ENCODE results near the gene RNF31. TPM values are rescaled to one million over a fixed set of nuclear protein-coding genes. Genes with fewer than 3 reads are reported as not detected.
A peak's percentile ranks its signal among the peaks of the same experiment; 100 is the strongest.

The RNF31 gene
- 48.6 TPM for total RNA-seq (2021; ENCODE audit: unreplicated experiment)
- polyA plus RNA-seq (2012; ENCODE audit: insufficient read length), result 35.4 TPM
- Bru-seq, nascent RNA, result percentile 66 among the genes with signal in this experiment
- percentile 82 among the genes with signal in this experiment for BruChase-seq, experiment 1, labeled RNA remaining after a 2-hour chase
- percentile 77 among the genes with signal in this experiment for BruChase-seq, experiment 2, labeled RNA remaining after a 6-hour chase
- long read RNA-seq, transcript RNF31-201 (21 exons, 3,627 nt), result major isoform, 7 of 39 reads
- long read RNA-seq, partial matches to known transcripts, result 20 of 39 reads
- long read RNA-seq, other reads (novel, unspliced or antisense), result 11 of 39 reads

GRCh38 chr14:24146978-24147760 is at the start of gene RNF31:
Gene RNF31 (plus strand): TSS chr14:24147498. CDS start chr14:24147699, 201 bp downstream.
- ChIA-PET POLR2A (interaction anchor here (0.9 to 1.0 kb wide), 2 partner anchors 10 to 33 kb away, joined by 3 to 5 read pairs; partner anchors contain the start of genes DCAF11 and NRL), CTCF (interaction anchor here (1.4 kb wide), 1 partner anchor 38 kb away, joined by 3 read pairs; no protein-coding TSS in a partner anchor)
- intact Hi-C loops (cut with micrococcal nuclease; ENCODE audit: unreplicated experiment), result no loop called here
- TF ChIP-seq POLR2AphosphoS5 (IDR thresholded peaks at IDR 0.05; ENCODE audit: low read depth, low read length) (peak; percentile 50; the same call in 1 of the 2 replicates), REST (IDR thresholded peaks at IDR 0.05; ENCODE audit: insufficient read depth in 1 of 2, low read depth in 2 of 2, low read length in 1 of 2) (no peak)
- Histone ChIP-seq H3K4me3 (ENCODE audit: low read depth in 2 of 2, low read length in 2 of 2) (peak within 1 kb of the TSS; percentile 87 to 96), H3K27me3 (ENCODE audit: control insufficient read depth, insufficient read depth, low read length) (no peaks in the 10 kb centered on the region), H3K4me1 (ENCODE audit: control insufficient read depth, insufficient read depth, low read length) (peaks cover 6% of the 10 kb centered on the region; the same call in 1 of the 2 replicates), H3K9me3 (ENCODE audit: control insufficient read depth, insufficient read depth, low read depth, low read length) (no peaks in the 10 kb centered on the region), H3K27ac (ENCODE audit: low read length) (peak within 1 kb of the TSS; percentile 94), H3K36me3 (ENCODE audit: control insufficient read depth, insufficient read depth, low read length) (peaks cover 3% of the 10 kb centered on the region)
- ATAC-seq (peak; percentile 93), DNase-seq (ENCODE audit: low read depth, low spot score) (peak; percentile 81)
- no TSS peak for BruUV-seq (replicated peaks)
- in situ Hi-C loops (cut with HindIII; ENCODE audit: low pct_unique_long_range_greater_than_20kb, low sequenced_read_pairs), result no loop called here

- BruUV-seq (replicated peaks), result no TSS peak
- no peak for TF ChIP-seq SIN3A (IDR thresholded peaks at IDR 0.05; ENCODE audit: borderline replicate concordance, insufficient read depth, low read depth, low read length)
- no peak for TF ChIP-seq CTCF (IDR thresholded peaks at IDR 0.05)
- TF ChIP-seq TCF7L2 (IDR thresholded peaks at IDR 0.05; ENCODE audit: low read depth, low read length), result no peak
- no peak for TF ChIP-seq REST (IDR thresholded peaks at IDR 0.05; ENCODE audit: insufficient read depth in 1 of 2, low read depth in 2 of 2, low read length in 1 of 2)
- no peak for TF ChIP-seq POLR2AphosphoS5 (IDR thresholded peaks at IDR 0.05; ENCODE audit: low read depth, low read length)
- no peaks in the 10 kb centered on the region for H3K9me3 ChIP-seq (ENCODE audit: control insufficient read depth, insufficient read depth, low read depth, low read length)
- H3K4me3 ChIP-seq (ENCODE audit: low read depth in 2 of 2, low read length in 2 of 2), result no peak overlapping the region
- H3K27me3 ChIP-seq (ENCODE audit: control insufficient read depth, insufficient read depth, low read length), result no peaks in the 10 kb centered on the region
- ChIA-PET CTCF (no interaction called here), POLR2A (no interaction called here)
- no peak overlapping the region for H3K27ac ChIP-seq (ENCODE audit: low read length)
- DNase-seq (ENCODE audit: low read depth, low spot score) (no peak), ATAC-seq (no peak)
- peaks cover 5% of the 10 kb centered on the region; the same call in 1 of the 2 replicates for H3K4me1 ChIP-seq (ENCODE audit: control insufficient read depth, insufficient read depth, low read length)
- in situ Hi-C loops (cut with HindIII; ENCODE audit: low pct_unique_long_range_greater_than_20kb, low sequenced_read_pairs) (no loop called here), intact Hi-C loops (cut with micrococcal nuclease; ENCODE audit: unreplicated experiment) (no loop called here)
- no peaks in the 10 kb centered on the region; the same call in 1 of the 2 replicates for H3K36me3 ChIP-seq (ENCODE audit: control insufficient read depth, insufficient read depth, low read length)
These were observed 48.9 kb upstream of the RNF31 start for GRCh38 chr14:24098229-24098926.
